ENCODE results near the gene SYN1.

GRCh38 chrX:47583240-47583861, 36.3 kb downstream of the SYN1 start:
- no peak for TF ChIP-seq CTCF (IDR thresholded peaks at IDR 0.05)
- no peak for TF ChIP-seq POLR2AphosphoS5 (IDR thresholded peaks at IDR 0.05)
